SIG-M5 treated with dmso at 0.1 percent for 504 hours (cell line): ENCODE data around the gene AMBP.

ENCODE experiments used
- DNase-seq: peaks from one replicate; lab custom pipeline; 2025; ENCODE audit not compliant: unreplicated experiment; lab: John Stamatoyannopoulos, UW

Gene AMBP

DNA sequence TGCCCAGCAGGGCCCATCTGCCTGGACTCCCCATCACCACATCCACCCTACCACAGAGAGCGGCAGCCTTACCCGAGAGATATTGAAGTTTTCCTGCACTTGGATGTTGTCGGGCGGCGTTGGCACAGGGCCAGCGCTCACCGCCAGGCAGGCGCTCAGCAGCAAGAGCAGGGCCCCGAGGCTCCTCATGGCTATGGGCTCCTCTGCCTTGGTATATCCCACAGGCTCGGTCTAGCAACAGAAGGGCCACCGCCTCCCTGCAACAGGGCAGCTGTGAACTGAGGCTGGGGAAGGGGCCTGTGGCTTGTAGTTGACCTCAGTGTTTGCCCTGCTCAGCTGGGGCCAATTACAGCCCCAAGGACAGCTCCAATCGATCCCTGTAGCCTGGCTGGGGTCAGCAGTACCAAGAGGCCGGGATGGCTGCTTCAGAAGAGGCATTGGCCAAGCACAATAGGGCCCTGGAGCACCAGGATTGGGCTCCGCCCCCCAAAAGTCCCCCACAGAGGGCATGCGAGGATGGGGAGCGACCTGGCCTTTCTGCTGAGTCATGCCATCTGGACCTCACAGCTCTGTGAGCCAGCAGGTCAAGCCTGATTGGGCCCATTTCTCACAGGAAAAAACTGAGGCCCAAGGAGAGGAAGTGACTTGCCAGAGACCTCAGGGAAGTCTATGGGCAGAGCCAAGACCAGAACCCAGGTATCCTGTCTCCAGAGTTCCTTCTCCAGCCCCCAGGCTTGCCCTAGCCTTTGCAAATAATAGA is at the start of gene AMBP:
Gene AMBP, minus strand, starts transcription at position 280 of the 760 bp plus-strand sequence. Its CDS starts 91 bp downstream, at position 189.
- no peak for DNase-seq

DNA sequence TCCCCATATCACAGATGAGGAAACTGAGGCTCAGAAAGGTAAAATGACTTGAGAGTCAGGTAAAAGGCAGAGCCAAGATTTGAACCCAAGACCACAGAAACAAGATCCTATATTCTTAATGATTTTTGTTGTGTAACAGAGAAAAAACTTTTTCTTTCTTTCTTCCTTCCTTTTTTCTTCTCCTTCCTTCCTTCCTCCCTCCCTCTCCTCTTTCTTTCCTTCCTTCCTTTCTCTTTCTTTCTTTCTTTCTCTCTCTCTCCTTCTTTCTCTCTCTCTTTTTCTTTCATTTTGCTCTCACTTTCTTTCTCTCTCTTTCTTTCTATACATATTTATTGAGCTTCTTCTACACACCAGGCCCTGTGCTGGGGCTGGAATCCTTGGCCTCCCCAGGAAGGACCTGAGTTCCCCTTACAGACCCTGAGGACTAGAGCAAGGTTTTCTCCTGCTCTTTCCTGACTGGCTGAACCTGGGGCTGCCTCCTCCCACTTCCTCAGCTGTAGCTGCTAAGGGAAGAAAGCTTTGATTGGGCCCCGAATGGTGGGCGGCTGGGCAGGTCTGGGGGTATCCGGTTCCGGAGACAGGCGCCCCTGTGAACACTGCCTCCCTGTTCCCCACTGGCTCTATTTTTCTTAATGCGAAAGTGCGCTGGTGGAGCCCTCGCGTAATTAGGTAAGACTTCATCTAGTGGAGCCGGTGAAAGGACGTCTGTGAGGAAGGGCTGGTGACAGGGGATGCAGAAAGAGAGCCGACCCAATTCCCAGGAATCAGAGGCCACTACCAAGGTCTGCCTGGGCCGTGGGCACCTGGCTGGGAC is 48.4 kb upstream of the AMBP start:
- no peak for DNase-seq

DNA sequence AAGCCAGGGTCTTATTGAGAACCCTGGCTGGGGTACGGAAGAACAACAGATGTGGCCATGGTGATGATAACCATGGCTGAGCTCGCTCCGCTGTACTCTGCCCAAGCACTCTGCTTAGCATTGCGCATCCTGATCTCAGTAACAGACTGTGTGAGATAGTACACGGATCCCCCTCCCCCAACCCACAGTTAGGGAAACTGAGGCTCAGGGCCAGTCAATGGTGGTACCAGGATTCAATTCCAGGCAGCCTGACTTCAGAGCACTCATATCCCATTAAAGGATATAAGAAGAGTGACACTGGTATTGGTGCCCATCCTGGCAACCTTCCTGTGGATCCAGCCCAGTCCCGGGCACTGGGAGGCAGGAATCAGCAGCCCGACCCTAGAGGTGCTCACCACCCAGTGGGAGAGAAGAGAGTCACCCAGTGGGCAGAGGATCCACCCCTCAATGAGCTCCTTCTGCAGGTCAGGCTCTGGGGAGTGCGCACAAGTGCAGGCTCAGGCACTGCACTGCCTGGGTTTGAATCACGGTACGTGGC is 47.4 kb upstream of the AMBP start:
- no peak for DNase-seq

DNA sequence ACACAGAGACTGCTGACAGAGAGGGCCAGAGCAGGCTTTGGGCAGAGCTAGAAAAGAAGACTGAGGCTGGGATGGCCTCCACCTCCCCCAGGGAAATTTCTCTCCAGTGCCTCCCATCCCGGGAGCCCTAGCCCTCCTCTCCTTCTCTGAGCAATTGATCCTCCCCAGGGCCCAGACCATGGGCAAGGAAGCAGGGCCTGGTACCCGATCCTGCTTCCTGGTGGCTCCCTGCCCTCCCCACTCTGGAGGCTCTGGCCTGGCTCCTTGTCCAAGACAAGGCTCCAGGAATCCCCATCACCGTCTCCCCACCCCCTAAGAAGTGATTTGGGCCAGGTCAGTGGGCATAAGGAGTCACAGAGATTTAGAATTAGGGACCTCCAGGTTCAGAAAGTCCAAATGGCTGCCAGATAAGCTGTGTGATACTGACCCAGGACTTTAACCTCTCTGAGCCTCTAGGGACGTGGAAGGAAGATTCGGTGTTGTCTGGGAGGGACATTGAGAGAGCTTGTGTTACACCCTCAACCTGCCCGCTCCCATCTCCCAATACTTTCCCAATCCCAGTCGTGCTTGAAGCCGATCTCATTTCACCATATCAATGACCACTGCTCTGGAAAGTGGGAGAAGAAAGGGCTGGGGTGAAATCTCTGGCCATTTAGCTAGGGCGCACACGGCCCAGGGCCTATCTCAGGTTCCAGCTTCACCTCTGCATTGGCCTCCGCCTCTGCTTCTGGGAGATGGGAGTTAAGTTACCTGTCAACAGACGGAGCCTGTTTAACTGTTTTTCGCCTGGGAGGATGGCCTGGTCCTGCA is 46.8 kb upstream of the AMBP start:
- no peak for DNase-seq

DNA sequence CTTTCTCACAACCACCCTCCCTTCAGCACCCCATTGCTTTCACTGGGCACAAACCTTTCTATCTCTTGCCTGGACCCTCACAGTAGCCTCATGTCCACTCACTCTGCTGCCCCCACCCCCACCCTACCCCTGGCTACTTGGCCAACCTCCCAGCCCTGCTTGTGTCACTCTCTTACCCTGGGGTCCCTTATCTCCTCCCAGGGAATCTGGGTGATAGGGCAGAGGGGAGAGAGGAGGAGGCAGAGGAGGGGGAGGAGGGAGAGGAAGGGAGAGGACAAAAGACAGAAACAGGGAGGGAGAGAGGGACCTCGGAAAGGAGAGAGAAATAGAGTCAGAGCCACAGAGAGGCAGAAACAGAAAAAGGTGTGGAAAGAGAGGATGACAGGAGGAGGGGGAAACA is 46.0 kb upstream of the AMBP start:
- no peak for DNase-seq

DNA sequence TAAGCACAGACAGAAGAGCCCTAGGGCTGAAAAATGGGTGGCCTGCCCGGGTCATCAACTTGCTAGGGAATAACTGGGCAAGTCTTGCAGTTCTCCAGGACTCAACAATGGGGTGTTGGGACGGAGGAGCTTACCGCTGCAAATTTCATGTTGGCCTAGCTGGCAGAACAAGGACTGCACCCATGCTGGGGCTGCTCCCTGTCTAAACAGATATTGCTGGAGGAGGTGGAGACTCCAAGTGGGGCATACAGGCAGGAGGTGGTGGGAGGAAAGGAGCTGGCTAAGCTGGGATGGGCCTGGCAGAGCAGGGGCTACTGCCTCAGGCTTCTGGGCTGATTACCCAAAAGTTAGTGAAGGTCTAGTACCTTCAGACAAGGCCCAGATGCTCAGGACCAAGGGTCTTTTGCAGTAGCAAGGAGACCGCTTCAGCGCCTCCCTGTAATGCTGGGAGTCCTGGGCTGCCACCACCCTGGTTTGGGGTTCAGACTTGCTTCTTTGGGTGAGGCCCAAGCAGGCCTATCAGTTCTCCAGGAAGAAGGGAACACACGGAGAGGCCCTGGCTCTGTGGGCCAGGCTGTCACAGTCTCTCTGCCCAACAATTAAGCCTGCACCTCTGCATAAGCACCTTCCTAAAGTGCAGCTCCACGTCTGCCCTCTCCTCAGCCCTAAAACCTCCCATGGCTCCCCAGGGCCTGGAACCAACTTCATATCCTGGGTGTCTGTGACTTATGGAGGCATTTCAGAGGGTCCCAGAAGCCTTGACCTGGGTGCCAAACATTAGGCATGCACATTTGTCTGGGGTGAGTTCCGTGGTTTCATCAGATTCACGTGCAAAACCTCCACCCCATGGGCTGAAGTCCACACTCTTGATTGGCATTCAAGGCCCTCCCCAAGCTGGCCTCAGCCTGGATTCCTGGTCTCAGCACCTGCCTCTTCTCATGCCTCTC is 45.2 kb upstream of the AMBP start:
- DNase-seq, result no peak

DNA sequence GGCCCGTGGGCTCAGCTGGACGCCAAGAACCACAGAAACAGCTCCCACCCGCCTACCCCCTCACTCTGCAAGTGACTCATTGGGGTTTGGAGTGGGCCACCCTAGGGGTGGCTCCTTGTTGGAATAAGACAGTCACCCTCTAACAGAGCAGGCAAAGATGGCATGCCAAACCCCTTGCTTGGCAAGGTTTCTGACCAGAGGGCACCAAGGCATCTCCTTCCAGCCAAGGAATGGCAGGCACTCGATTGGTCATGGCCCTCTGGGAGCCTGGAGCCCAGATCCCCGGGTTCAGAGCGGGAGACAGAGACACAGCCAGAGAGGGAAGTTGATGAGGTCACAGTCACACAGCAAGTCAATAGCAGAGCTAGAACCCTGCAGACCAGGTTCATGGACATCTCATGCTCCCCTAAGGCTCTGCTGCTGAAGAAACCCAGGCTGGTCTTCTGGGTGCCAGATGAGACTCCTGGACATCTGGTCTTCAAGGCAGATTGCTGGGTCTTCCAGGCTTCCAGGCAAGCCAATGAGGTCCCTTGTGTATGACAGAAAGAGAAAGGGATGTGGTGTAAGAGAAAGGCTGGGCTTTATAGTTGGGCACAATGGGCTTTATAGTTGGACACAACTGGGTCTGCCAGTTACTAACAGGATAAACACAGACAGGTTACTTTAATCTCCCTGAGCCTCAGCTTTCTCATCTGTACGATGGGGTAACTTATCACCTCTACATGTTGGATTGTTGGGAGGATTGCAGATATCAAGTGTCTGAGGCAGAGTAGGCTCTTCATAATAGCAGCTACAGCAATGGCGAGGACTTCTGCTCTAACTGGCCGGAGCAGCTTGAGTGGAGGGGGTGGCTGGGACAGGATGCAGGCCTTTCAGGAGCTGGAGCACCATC is 44.3 kb upstream of the AMBP start:
- no peak for DNase-seq

DNA sequence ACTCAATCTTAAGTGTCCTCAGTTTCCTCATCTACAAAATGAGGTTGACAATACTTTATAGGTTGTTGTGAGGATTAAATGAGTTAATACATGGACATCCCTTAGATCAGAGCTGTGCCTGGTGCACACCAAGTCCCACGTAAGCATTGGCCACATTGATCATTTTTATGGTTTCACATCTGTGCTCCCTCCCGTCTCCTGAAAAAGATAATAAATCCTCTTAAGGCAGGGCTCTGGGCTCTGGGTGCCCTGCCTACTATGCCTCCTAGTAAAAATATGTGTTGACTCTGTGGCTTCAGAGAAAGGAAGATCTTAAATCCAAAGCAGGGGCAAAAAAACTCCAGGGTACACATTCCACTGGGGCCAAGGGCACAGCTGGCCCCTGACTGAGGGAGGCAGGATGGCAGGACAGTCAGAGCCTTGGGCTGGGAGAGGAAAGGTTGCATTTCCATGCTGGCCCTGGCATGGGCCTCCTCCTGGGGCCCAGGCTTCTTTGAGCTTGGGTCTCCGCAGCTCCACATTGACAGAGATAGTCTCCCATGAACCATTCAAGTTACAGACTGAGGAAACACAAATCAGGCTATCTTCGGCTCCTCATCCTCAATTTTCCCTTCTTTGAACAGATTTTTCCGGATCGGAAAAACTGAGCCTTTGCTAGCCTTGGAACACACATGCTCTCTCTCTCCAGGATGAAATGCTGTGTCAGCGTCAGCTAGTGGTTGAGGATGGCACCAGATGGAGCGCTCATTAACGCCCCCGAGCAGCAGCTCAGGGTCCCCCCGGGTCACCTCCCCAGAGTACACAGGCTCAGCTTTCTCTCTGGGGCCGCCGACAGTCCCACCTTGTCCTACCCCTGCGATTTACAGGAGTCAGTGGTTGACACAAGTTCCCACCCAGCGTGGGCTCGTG is 43.4 kb upstream of the AMBP start:
- DNase-seq, result no peak

DNA sequence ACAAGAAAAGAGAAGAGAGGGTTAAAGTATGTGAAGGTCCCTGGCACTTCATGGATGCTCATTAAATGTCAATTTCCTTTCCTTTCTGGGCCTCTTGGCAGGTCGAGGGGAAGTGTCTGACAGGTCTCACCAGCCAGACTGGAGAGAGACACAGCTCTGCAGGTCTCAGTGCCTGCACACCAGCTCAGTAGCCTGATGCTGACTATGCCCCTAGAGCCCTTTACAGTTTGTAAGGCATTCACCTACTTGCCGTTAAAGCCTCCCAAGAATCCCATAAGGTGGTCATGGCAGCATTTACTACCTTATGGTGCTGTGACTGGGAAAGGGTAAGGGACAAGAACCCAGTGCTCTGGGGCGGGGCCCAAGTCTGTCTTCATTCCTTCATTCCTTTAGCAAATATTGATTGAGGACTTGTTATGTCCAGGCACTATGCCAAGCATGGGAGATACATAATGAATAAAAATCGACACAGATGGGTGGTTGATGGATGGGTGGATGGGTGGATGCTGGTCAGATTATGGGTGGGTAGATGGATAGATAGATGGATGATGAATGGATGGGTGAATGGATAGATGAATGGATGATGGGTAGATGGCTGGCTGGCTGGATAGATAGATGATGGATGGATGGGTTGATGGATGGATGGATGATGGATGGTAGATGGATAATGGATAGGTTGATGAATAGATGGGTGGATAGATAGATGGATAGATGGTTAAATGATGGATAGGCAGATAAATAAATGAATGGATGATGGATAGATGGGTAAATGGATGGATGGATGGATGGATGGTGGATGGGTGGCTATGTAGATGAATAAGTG is 42.3 kb upstream of the AMBP start:
- no peak for DNase-seq

DNA sequence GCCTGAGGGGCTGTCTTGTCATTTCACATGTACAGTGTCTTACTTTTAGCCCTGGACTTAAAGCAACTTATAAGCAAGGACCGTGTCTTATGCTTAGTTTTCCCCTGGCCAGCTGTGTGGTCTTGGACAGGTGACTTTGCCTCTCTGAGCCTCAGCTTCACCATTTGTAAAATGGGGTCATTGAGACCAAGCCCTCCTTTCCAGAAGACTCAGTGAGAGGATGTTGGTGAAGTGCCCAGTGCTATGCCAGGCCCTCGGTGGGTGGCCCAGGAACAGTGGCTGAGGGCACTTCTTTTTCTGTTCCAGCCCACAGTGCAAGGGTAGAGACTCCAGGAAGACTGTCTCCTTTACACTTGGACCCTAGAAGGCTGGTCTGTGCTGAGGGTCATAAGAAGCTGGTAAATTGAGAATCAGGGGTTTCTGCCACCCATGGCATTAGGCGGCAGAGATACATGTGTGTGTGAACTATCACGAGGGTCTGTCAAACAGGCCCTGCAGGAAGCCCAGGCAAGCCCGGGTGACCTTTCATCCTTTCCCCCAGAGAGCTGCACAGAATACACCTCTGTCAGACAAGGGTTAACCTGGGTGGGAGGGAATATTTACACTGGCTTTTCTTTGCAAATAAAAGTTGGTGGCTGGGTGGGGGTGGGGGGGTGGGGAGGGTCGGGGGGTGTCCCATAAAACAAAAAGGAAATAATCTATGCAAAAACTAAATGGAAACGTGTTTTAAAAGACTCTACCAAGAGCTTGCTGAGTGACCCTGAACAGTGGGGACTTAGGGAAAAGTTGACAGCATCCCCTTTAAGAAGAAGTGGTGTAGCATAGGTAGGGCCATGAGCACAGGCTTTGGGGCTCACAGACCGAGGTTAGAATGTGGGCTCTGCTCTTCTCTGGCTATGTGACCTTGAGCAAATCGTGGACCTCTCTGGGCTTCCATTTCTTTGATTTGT is 41.4 kb upstream of the AMBP start:
- DNase-seq, result no peak

DNA sequence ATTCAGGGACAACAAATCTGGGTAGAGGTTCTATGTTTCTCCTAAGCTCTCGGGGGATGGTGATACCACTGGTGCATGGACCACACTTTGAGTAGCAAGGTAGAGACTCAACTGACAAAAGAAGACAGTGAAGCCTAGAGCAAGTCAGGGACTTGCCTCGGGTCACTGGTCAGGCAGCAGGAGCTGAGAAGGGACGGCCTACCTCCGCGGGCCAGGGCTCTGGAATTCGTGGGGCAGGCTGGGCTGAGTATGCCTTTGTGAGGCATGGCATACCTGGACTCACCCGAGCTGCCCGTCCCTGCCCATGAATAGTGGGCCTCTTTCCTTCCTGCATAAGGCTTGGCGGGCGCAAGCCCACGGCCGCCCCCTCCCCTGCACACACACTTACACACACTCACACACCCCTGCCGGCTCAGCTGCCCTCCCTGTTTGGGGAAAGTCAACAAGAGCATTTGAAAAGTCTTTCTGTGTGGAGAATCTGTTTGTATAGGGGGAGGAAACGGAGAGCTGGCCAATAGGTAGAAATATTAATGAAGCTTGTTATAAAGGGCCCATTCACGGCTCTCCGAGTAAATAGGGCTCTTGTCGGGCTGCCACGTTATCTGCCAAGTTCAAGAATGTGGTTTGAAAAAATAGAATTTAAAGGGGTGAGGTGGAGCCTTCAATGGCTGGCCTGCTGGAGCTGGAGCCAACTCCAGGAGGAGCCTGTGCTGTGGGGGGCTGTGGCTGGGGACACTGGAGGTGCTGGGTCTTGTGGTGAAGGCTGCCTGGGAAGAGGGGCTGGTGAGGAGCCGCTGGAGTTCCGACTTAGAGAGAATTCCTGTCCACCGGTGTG is 40.1 kb upstream of the AMBP start:
- no peak for DNase-seq

DNA sequence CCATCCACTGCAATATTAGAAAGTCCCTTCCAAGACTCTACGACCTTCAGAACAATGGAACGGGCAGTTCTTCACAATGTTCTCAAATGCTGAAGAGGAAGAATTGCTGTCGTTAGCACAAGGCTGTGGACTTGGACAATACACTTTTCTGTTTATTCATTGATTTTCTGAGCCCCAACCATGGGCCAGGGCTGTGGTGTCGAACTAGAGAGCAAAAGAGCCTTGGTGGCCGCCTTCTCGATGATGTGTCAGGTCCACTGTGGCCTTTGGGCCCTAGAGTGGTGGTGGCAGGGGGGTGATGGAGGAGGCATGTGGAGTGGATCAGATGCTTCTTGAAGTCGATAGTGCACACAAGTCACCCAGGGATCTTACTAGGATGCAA is 39.5 kb upstream of the AMBP start:
- DNase-seq, result no peak

DNA sequence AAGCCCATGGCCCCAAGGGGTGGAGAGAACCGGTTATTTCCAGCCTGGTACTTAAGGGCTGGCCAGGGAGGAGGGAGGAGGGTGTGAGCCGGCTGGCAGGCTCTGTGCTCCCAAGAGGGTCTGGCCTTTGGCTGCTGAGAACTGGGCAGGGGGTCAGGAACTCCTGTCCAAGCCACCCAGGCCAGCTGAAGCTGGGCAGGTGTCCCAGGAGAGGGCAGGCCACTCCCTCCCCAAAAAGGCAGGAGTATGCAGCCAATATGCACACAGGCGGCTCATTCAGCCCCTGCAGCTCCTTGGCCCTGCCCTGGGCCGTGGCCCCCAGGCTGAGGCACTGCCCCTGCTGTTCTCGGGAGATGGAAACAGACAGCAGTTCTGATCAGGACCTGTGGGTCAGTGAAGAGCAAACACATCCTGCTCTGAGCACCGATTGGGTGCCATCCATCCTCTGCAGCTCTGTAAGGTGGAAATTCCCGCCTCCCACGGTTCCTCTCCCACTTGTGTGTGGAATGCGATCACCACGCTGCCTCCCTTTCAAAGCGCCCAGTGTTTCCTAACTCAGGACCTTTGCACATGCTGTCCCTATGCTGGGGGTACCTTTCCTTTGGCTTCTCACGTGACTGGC is 38.1 kb upstream of the AMBP start:
- DNase-seq, result no peak

DNA sequence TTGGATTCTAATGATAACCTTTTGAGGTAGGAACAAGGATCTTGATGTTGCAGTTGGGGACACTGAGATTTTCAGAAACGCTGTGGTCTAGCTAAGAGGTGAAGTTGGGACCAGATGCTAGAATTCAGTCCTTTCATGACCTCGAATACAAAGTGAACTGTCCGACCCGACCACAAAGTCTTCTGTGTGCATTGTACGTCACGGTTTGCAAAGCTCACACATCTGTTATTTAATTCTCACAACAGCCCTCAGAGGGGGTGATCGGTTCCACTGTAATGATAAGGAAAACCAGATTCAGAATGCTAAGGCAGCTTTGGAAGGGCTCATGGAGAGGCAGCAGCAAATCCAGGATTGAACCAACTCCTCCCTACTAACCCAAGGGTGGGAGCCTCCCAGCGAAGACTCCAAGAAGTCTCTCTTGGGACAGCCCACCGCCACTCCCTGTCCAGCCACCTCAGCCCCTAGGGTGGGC is 37.6 kb upstream of the AMBP start:
- DNase-seq, result no peak

DNA sequence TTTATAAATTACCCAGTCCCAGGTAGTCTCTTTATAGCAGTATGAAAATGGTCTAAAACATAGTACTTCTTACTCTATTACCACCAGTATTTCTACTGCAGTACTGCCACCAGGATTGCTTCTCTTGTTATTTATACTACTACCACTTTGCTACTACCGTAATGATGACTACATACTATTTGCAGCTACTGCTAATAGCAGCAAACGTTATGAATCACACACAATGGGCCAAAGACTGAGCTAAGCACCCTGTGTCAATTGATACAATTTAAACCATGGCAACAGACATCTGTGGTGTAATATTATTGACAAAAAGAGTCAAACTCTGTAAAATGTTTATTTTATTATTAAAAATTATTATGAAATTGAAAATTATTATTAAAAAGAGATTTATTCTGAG is 36.3 kb upstream of the AMBP start:
- DNase-seq, result no peak
